ENCODE results near the gene DNER. TPM values are rescaled to one million over a fixed set of nuclear protein-coding genes. Genes with fewer than 3 reads are reported as not detected.

The DNER gene
- total and polyA plus RNA-seq, 10 of the 15 experiments (the other 5 are each of a cell fraction or from before 2014, with no cell fraction given): 0.04 to 0.08 (median 0.07) TPM; not detected in 7

DNA sequence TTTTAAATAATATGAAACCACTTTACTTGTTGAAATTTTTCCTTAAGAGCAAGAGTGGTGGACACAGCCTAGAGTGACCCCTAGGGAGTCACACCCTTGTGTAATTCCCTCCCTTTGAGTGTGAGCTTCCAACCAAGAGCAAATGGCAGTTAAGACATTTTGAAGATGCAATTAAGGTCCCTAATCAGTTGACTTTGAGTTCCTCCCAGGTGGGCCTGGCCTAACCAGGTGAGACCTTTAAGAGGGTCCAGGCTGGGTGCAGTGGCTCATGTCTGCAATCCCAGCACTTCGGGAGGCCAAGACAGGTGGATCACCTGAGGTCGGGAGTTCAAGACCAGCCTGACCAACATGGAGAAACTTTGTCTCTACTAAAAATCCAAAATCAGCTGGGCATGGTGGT lies 299.7 kb downstream of the DNER start:
- H3K36me3 ChIP-seq (ENCODE audit: control insufficient read depth in 2 of 2, insufficient read depth in 2 of 2, low read length in 1 of 2): no peaks in the 10 kb centered on the region
- ChIA-PET POLR2A (no interaction called here), RAD21 (ENCODE audit: unreplicated experiment) (no interaction called here), CTCF (no interaction called here), SMC1A (ENCODE audit: uncharacterized antibody, unreplicated experiment) (no interaction called here)
- no peak for DNase-seq (ENCODE audit: low read depth, low spot score)
- ATAC-seq: no peak
- H3K4me1 ChIP-seq (ENCODE audit: control insufficient read depth, insufficient read depth, low read length): no peaks in the 10 kb centered on the region
- intact Hi-C loops (cut with micrococcal nuclease; ENCODE audit: unreplicated experiment) (no loop called here), in situ Hi-C loops (cut with MboI) (no loop called here)
- H3K4me2 ChIP-seq (ENCODE audit: control insufficient read depth, insufficient read depth): no peak overlapping the region
- H3K9me3 ChIP-seq (replicated peaks; ENCODE audit: control insufficient read depth, insufficient read depth, low read length): no peaks in the 10 kb centered on the region
- WGBS (ENCODE audit: insufficient coverage, insufficient replicate concordance, low lambda C conversion rate, missing lambda C conversion rate): 32% methylated on average over 2 of the region's 2 CpGs
- FAIRE-seq: no peak
- no peaks in the 10 kb centered on the region for H4K20me1 ChIP-seq (ENCODE audit: control insufficient read depth, insufficient read depth)
- no TSS peak for BruUV-seq (replicated peaks)
- H2AFZ ChIP-seq (ENCODE audit: control insufficient read depth, low read depth, low read length): no peak overlapping the region
- H3K4me3 ChIP-seq: no peak overlapping the region
- H3K9ac ChIP-seq (ENCODE audit: control insufficient read depth, insufficient read depth, low read length): no peak overlapping the region
- H3K79me2 ChIP-seq (ENCODE audit: control insufficient read depth, insufficient read depth, low read length): no peaks in the 10 kb centered on the region
- H3K27ac ChIP-seq (ENCODE audit: control insufficient read depth, insufficient read depth): no peak overlapping the region
- peaks cover 0 to 2% of the 10 kb centered on the region in 2 experiments; a peak in 1 of 4 replicates for H3K27me3 ChIP-seq (replicated peaks in 1 of 2; ENCODE audit: control insufficient read depth in 2 of 2, insufficient read depth in 2 of 2, low read length in 1 of 2)
- no peak for TF ChIP-seq NR2F1 (conservative IDR thresholded peaks at IDR 0.05)
- no peak for TF ChIP-seq ZBED1 (IDR thresholded peaks at IDR 0.05; ENCODE audit: borderline replicate concordance)
- no peak for TF ChIP-seq BCL11A (IDR thresholded peaks at IDR 0.05; ENCODE audit: low read depth, low read length)
- no peak for TF ChIP-seq YY1 (IDR thresholded peaks at IDR 0.05; ENCODE audit: low read depth, low read length)
- TF ChIP-seq NFYB (IDR thresholded peaks at IDR 0.05; ENCODE audit: insufficient read depth, low read depth, low read length): no peak
- TF ChIP-seq DPF2 (IDR thresholded peaks at IDR 0.05): no peak
- TF ChIP-seq, protein P1, sequence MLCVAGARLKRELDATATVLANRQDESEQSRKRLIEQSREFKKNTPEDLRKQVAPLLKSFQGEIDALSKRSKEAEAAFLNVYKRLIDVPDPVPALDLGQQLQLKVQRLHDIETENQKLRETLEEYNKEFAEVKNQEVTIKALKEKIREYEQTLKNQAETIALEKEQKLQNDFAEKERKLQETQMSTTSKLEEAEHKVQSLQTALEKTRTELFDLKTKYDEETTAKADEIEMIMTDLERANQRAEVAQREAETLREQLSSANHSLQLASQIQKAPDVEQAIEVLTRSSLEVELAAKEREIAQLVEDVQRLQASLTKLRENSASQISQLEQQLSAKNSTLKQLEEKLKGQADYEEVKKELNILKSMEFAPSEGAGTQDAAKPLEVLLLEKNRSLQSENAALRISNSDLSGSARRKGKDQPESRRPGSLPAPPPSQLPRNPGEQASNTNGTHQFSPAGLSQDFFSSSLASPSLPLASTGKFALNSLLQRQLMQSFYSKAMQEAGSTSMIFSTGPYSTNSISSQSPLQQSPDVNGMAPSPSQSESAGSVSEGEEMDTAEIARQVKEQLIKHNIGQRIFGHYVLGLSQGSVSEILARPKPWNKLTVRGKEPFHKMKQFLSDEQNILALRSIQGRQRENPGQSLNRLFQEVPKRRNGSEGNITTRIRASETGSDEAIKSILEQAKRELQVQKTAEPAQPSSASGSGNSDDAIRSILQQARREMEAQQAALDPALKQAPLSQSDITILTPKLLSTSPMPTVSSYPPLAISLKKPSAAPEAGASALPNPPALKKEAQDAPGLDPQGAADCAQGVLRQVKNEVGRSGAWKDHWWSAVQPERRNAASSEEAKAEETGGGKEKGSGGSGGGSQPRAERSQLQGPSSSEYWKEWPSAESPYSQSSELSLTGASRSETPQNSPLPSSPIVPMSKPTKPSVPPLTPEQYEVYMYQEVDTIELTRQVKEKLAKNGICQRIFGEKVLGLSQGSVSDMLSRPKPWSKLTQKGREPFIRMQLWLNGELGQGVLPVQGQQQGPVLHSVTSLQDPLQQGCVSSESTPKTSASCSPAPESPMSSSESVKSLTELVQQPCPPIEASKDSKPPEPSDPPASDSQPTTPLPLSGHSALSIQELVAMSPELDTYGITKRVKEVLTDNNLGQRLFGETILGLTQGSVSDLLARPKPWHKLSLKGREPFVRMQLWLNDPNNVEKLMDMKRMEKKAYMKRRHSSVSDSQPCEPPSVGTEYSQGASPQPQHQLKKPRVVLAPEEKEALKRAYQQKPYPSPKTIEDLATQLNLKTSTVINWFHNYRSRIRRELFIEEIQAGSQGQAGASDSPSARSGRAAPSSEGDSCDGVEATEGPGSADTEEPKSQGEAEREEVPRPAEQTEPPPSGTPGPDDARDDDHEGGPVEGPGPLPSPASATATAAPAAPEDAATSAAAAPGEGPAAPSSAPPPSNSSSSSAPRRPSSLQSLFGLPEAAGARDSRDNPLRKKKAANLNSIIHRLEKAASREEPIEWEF (IDR thresholded peaks at IDR 0.05; ENCODE audit: insufficient replicate concordance, low read depth, low read length): no peak
- TF ChIP-seq SP1 (IDR thresholded peaks at IDR 0.05; ENCODE audit: low read depth, low read length): no peak
- no peak for TF ChIP-seq ZNF622 (IDR thresholded peaks at IDR 0.05)
- TF ChIP-seq, protein P2, sequence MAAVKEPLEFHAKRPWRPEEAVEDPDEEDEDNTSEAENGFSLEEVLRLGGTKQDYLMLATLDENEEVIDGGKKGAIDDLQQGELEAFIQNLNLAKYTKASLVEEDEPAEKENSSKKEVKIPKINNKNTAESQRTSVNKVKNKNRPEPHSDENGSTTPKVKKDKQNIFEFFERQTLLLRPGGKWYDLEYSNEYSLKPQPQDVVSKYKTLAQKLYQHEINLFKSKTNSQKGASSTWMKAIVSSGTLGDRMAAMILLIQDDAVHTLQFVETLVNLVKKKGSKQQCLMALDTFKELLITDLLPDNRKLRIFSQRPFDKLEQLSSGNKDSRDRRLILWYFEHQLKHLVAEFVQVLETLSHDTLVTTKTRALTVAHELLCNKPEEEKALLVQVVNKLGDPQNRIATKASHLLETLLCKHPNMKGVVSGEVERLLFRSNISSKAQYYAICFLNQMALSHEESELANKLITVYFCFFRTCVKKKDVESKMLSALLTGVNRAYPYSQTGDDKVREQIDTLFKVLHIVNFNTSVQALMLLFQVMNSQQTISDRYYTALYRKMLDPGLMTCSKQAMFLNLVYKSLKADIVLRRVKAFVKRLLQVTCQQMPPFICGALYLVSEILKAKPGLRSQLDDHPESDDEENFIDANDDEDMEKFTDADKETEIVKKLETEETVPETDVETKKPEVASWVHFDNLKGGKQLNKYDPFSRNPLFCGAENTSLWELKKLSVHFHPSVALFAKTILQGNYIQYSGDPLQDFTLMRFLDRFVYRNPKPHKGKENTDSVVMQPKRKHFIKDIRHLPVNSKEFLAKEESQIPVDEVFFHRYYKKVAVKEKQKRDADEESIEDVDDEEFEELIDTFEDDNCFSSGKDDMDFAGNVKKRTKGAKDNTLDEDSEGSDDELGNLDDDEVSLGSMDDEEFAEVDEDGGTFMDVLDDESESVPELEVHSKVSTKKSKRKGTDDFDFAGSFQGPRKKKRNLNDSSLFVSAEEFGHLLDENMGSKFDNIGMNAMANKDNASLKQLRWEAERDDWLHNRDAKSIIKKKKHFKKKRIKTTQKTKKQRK (IDR thresholded peaks at IDR 0.05; ENCODE audit: low read depth, low read length): no peak
- no peak for TF ChIP-seq ZNF274 (IDR thresholded peaks at IDR 0.05; ENCODE audit: insufficient read depth, insufficient read length)
- TF ChIP-seq CBX3 (IDR thresholded peaks at IDR 0.05; ENCODE audit: borderline replicate concordance, low read depth): no peak
- no peak for TF ChIP-seq SREBF2 (IDR thresholded peaks at IDR 0.05; ENCODE audit: low read length)
- TF ChIP-seq, protein P3, sequence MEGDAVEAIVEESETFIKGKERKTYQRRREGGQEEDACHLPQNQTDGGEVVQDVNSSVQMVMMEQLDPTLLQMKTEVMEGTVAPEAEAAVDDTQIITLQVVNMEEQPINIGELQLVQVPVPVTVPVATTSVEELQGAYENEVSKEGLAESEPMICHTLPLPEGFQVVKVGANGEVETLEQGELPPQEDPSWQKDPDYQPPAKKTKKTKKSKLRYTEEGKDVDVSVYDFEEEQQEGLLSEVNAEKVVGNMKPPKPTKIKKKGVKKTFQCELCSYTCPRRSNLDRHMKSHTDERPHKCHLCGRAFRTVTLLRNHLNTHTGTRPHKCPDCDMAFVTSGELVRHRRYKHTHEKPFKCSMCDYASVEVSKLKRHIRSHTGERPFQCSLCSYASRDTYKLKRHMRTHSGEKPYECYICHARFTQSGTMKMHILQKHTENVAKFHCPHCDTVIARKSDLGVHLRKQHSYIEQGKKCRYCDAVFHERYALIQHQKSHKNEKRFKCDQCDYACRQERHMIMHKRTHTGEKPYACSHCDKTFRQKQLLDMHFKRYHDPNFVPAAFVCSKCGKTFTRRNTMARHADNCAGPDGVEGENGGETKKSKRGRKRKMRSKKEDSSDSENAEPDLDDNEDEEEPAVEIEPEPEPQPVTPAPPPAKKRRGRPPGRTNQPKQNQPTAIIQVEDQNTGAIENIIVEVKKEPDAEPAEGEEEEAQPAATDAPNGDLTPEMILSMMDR (IDR thresholded peaks at IDR 0.05 in 2 of 3, conservative IDR thresholded peaks at IDR 0.05 in 1 of 3; ENCODE audit: control insufficient read depth in 2 of 3, extremely low read depth in 1 of 3, insufficient read depth in 1 of 3, low read depth in 3 of 3, low read length in 3 of 3): no peak
- no peak for TF ChIP-seq TCF12 (IDR thresholded peaks at IDR 0.05; ENCODE audit: low read depth, low read length)
- no peak for TF ChIP-seq POLR2A (IDR thresholded peaks at IDR 0.05; ENCODE audit: low read depth, low read length)
- TF ChIP-seq RBBP5 (conservative IDR thresholded peaks at IDR 0.05): no peak
- no peak for TF ChIP-seq TARDBP (IDR thresholded peaks at IDR 0.05; ENCODE audit: borderline replicate concordance)
